Measurements from ENCODE around the gene STX10.

- TF ChIP-seq CTCF (IDR thresholded peaks at IDR 0.05 in 8 of 11, conservative IDR thresholded peaks at IDR 0.05 in 3 of 11) (no peak), POLR2A (IDR thresholded peaks at IDR 0.05) (no peak), POLR2AphosphoS5 (IDR thresholded peaks at IDR 0.05) (no peak)
These were observed 15.5 kb downstream of the STX10 start for GRCh38 chr19:13134626-13135025.
